DOHH2 (cell line): ENCODE results near the gene MRPS2.
"Not testable (repeated sequence)": the region's sequence is repeated elsewhere in the genome, so short reads cannot be mapped to it uniquely, and the experiment has no call there.

Experiments used
- H3F3A ChIP-seq: fragments of 200-600 bp; sonication (generic), shearing (Covaris generic); 2 replicates; pipeline ENCODE4 v1.6.0; 2016; ENCODE audit warnings: antibody characterized with exemption, mild to moderate bottlenecking; ENCODE audit not compliant: control insufficient read depth, insufficient read depth
- H3K27ac ChIP-seq: fragments of 200-600 bp; sonication (generic); 2 replicates; pipeline ENCODE4 v1.5.1; 2014; ENCODE audit warnings: low read depth, mild to moderate bottlenecking, low read length, moderate library complexity
- H3K27me3 ChIP-seq: fragments of 200-600 bp; sonication (generic); 2 replicates; pipeline ENCODE4 v1.6.1; 2014; ENCODE audit warnings: mild to moderate bottlenecking, low read length, mixed read lengths; ENCODE audit not compliant: control insufficient read depth
- H3K36me3 ChIP-seq: fragments of 200-600 bp; sonication (generic); 2 replicates; pipeline ENCODE4 v1.6.1; 2014; ENCODE audit warnings: mild to moderate bottlenecking, low read length, moderate library complexity, mixed read lengths; ENCODE audit not compliant: control insufficient read depth
- H3K4me1 ChIP-seq: fragments of 200-600 bp; sonication (generic); 2 replicates; pipeline ENCODE4 v1.6.1; 2014; ENCODE audit warnings: mild to moderate bottlenecking, low read length, mixed read lengths; ENCODE audit not compliant: control insufficient read depth
- H3K4me2 ChIP-seq: fragments of 200-600 bp; sonication (generic); 2 replicates; pipeline ENCODE4 v1.6.0; 2014; ENCODE audit warnings: mild to moderate bottlenecking, low read length, moderate library complexity
- H3K4me3 ChIP-seq: fragments of 200-600 bp; sonication (generic); 2 replicates; pipeline ENCODE4 v1.5.1; 2014; ENCODE audit warnings: mild to moderate bottlenecking, low read length, mixed read lengths
- H3K79me2 ChIP-seq: fragments of 200-600 bp; sonication (generic); 2 replicates; pipeline ENCODE4 v1.6.1; 2014; ENCODE audit warnings: mild to moderate bottlenecking, low read length, mixed read lengths; ENCODE audit not compliant: control insufficient read depth
- H3K9me2 ChIP-seq: fragments of 200-600 bp; sonication (generic); replicated peaks from 2 replicates; pipeline ENCODE4 v1.6.1; 2014; ENCODE audit warnings: mild to moderate bottlenecking, low read length, mixed read lengths; ENCODE audit not compliant: control insufficient read depth
- H3K9me3 ChIP-seq: fragments of 200-600 bp; sonication (generic); 2 replicates; pipeline ENCODE4 v1.6.1; 2014; ENCODE audit warnings: antibody characterized with exemption, low read length, mixed read lengths; ENCODE audit not compliant: control insufficient read depth, insufficient read depth
- H4K20me1 ChIP-seq: fragments of 200-600 bp; sonication (generic); 2 replicates; pipeline ENCODE4 v1.6.0; 2014; ENCODE audit warnings: low read depth, mild to moderate bottlenecking, antibody characterized with exemption, low read length, moderate library complexity; ENCODE audit not compliant: control insufficient read depth, insufficient read depth
- CTCF ChIP-seq: fragments of 200-600 bp; sonication (generic); IDR thresholded peaks from one replicate; pipeline ENCODE4 v1.5.1; 2014; ENCODE audit warnings: antibody characterized with exemption, mild to moderate bottlenecking, low read depth, low read length; ENCODE audit not compliant: poor library complexity, severe bottlenecking
- EZH2phosphoT487 ChIP-seq: fragments of 200-600 bp; sonication (generic); IDR thresholded peaks from 2 replicates; pipeline ENCODE4 v1.6.1; 2017; ENCODE audit warnings: borderline replicate concordance, mild to moderate bottlenecking, antibody characterized with exemption, low read length, moderate library complexity, mixed read lengths

Gene MRPS2

GRCh38 chr9:135547756-135548736, 47.6 kb downstream of the MRPS2 start:
- Histone ChIP-seq H3K79me2 (no peaks in the 10 kb centered on the region), H3K4me3 (no peak overlapping the region), H3K9me3 (no peaks in the 10 kb centered on the region), H3F3A (no peaks in the 10 kb centered on the region), H3K4me2 (no peak overlapping the region), H3K36me3 (no peaks in the 10 kb centered on the region), H3K27me3 (no peaks in the 10 kb centered on the region), H3K4me1 (no peaks in the 10 kb centered on the region), H3K27ac (no peak overlapping the region), H3K9me2 (no peaks in the 10 kb centered on the region), H4K20me1 (no peaks in the 10 kb centered on the region)
- TF ChIP-seq CTCF: no peak
- no peak for TF ChIP-seq EZH2phosphoT487

- H3K9me3 ChIP-seq, H3K9me2 ChIP-seq, H4K20me1 ChIP-seq, H3K79me2 ChIP-seq, H3K4me1 ChIP-seq, H3K27ac ChIP-seq, H3F3A ChIP-seq, H3K4me2 ChIP-seq, H3K27me3 ChIP-seq, H3K36me3 ChIP-seq, H3K4me3 ChIP-seq: not testable (repeated sequence)
These were observed 49.2 kb downstream of the MRPS2 start for GRCh38 chr9:135549478-135550343.

GRCh38 chr9:135550344-135550918, 49.9 kb downstream of the MRPS2 start:
- Histone ChIP-seq H3K9me2 (no peaks in the 10 kb centered on the region), H3F3A (no peaks in the 10 kb centered on the region), H3K4me1 (no peaks in the 10 kb centered on the region), H3K36me3 (no peaks in the 10 kb centered on the region), H3K27ac (no peak overlapping the region), H3K79me2 (no peaks in the 10 kb centered on the region), H3K9me3 (no peaks in the 10 kb centered on the region), H4K20me1 (no peaks in the 10 kb centered on the region), H3K4me3 (no peak overlapping the region), H3K4me2 (no peak overlapping the region), H3K27me3 (no peaks in the 10 kb centered on the region)
- TF ChIP-seq EZH2phosphoT487 (no peak), CTCF (no peak)
